ENCODE measurements around the gene STC2.
"Not testable (repeated sequence)": the region's sequence is repeated elsewhere in the genome, so short reads cannot be mapped to it uniquely, and the experiment has no call there.

STC2 gene

DNA sequence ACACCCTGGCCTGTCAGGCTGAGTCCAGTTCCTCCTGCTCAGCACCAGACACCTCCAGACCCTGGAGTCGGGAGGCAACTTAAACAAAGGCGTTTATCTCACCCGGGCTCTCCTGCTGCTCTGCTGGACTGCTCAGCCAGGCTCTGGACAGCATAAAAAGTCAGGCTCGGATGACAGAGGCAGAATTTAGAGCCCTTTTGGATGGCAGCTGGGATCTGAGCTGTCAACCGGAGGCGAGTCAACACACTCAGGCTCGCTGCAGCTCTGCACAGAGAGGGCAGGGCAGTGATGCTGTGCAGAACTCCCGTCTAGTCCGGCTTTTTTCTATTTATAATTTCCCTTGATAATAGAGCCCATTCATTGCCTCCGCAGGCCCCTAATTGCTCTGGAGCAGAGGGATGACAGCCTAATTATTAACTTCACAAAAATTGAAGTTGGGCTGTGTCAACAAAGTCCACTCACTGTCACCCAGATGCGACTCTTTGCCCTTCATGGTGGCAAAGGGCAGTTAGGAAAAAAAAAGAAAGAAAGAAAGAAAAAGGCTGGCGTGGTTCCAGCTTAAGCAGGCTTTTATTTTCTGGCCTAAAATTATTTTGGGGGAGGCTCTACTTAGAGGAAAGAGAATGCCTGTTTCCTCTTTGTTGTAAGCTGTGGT, 37.6 kb downstream of the STC2 start:
- H2BK5ac ChIP-seq (ENCODE audit: low read length), result no peak overlapping the region
- DNase-seq, result no peak
- H3K56ac ChIP-seq (ENCODE audit: low read length), result no peak overlapping the region
- WGBS (ENCODE audit: extremely low coverage, insufficient coverage, low lambda C conversion rate), result no CpG with 5 or more reads among the region's 12 CpGs
- no peak overlapping the region for H3K4ac ChIP-seq (ENCODE audit: low read depth, low read length)
- H3K23ac ChIP-seq (ENCODE audit: low read length), result no peak overlapping the region
- H3K4me2 ChIP-seq (ENCODE audit: low read length), result no peak overlapping the region
- no peak overlapping the region for H4K5ac ChIP-seq (ENCODE audit: low read length)
- H3K36me3 ChIP-seq (ENCODE audit: control insufficient read depth, insufficient read depth, low read length), result no peaks in the 10 kb centered on the region
- no peaks in the 10 kb centered on the region for H3K79me1 ChIP-seq (ENCODE audit: low read length)
- H3K18ac ChIP-seq (ENCODE audit: low read length), result no peak overlapping the region
- H3K4me1 ChIP-seq (ENCODE audit: control insufficient read depth, low read depth, low read length), result no peaks in the 10 kb centered on the region
- H3K9ac ChIP-seq (ENCODE audit: low read length), result no peak overlapping the region
- no peak overlapping the region for H2BK120ac ChIP-seq (ENCODE audit: low read depth, low read length)
- no peak overlapping the region for H2AK5ac ChIP-seq (ENCODE audit: low read length)
- H2BK15ac ChIP-seq (replicated peaks; ENCODE audit: low read depth), result no peak overlapping the region
- H4K8ac ChIP-seq (ENCODE audit: low read depth, low read length), result no peak overlapping the region
- H3K4me3 ChIP-seq (ENCODE audit: low read length), result no peak overlapping the region
- no peaks in the 10 kb centered on the region for H3K27me3 ChIP-seq (ENCODE audit: insufficient read depth, low read length, poor library complexity)
- no peak overlapping the region for H3K27ac ChIP-seq (ENCODE audit: low read depth, low read length)
- H3K79me2 ChIP-seq (ENCODE audit: control insufficient read depth, insufficient read depth, low read length), result no peaks in the 10 kb centered on the region

DNA sequence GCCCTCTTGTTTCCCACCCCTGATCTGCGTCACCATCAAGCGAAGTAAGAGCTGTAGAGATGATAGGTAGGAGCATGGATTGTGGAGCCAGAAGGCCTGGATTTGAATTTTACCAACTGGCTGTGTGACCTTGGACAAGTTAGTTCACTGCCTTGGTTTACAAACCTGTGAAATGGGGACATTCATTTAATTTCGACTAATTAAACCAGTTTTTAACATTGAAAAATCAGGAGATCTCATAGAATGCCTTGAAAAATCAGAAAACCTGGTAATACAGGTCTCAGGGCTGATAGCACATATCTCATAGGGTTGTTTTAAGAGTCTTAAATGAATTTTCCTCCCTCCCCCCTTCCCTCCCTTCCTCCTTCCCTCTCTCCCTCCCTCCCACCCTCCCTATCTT, 38.8 kb downstream of the STC2 start:
- no peaks in the 10 kb centered on the region for H3K79me2 ChIP-seq (ENCODE audit: control insufficient read depth, insufficient read depth, low read length)
- no peak overlapping the region for H2AK5ac ChIP-seq (ENCODE audit: low read length)
- no peak overlapping the region for H2BK15ac ChIP-seq (replicated peaks; ENCODE audit: low read depth)
- H3K23ac ChIP-seq (ENCODE audit: low read length), result no peak overlapping the region
- no peak overlapping the region for H2BK5ac ChIP-seq (ENCODE audit: low read length)
- no peak overlapping the region for H3K56ac ChIP-seq (ENCODE audit: low read length)
- DNase-seq, result no peak
- WGBS (ENCODE audit: extremely low coverage, insufficient coverage, low lambda C conversion rate), result no CpG with 5 or more reads among the region's 3 CpGs
- no peak overlapping the region for H2BK120ac ChIP-seq (ENCODE audit: low read depth, low read length)
- H3K36me3 ChIP-seq (ENCODE audit: control insufficient read depth, insufficient read depth, low read length), result no peaks in the 10 kb centered on the region
- H3K27ac ChIP-seq (ENCODE audit: low read depth, low read length), result no peak overlapping the region
- no peaks in the 10 kb centered on the region for H3K79me1 ChIP-seq (ENCODE audit: low read length)
- no peaks in the 10 kb centered on the region for H3K4me1 ChIP-seq (ENCODE audit: control insufficient read depth, low read depth, low read length)
- no peak overlapping the region for H3K18ac ChIP-seq (ENCODE audit: low read length)
- no peak overlapping the region for H3K4me3 ChIP-seq (ENCODE audit: low read length)
- H3K27me3 ChIP-seq (ENCODE audit: insufficient read depth, low read length, poor library complexity), result no peaks in the 10 kb centered on the region
- no peak overlapping the region for H3K9ac ChIP-seq (ENCODE audit: low read length)
- H3K4me2 ChIP-seq (ENCODE audit: low read length), result no peak overlapping the region
- no peak overlapping the region for H4K5ac ChIP-seq (ENCODE audit: low read length)
- no peak overlapping the region for H3K4ac ChIP-seq (ENCODE audit: low read depth, low read length)
- no peak overlapping the region for H4K8ac ChIP-seq (ENCODE audit: low read depth, low read length)

DNA sequence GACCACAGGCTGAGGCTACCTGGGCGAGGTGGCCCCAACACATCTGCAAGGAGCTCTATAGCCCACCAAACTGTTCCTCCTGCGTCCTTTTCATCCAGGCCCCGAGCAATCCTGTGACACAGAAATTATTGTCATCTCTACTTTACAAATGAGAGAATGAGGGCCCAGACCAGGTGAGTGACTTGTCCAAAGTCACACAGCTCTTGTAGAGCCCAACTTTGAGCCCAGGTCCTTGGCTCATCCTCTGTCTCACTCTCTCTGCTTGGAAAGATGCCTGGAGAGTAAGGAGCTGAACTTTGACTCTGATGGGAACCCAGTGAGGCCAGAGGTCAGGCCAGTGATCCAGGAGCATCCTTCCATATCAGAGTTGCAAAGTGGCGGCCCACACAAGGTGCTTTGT, 39.6 kb downstream of the STC2 start:
- no peaks in the 10 kb centered on the region for H3K27me3 ChIP-seq (ENCODE audit: insufficient read depth, low read length, poor library complexity)
- no peak overlapping the region for H2BK15ac ChIP-seq (replicated peaks; ENCODE audit: low read depth)
- no peak overlapping the region for H3K4ac ChIP-seq (ENCODE audit: low read depth, low read length)
- no peaks in the 10 kb centered on the region for H3K4me1 ChIP-seq (ENCODE audit: control insufficient read depth, low read depth, low read length)
- H3K36me3 ChIP-seq (ENCODE audit: control insufficient read depth, insufficient read depth, low read length), result no peaks in the 10 kb centered on the region
- H4K8ac ChIP-seq (ENCODE audit: low read depth, low read length), result no peak overlapping the region
- no peak overlapping the region for H3K56ac ChIP-seq (ENCODE audit: low read length)
- no peak overlapping the region for H2BK120ac ChIP-seq (ENCODE audit: low read depth, low read length)
- no peak overlapping the region for H3K4me3 ChIP-seq (ENCODE audit: low read length)
- no peaks in the 10 kb centered on the region for H3K79me2 ChIP-seq (ENCODE audit: control insufficient read depth, insufficient read depth, low read length)
- no CpG with 5 or more reads among the region's 4 CpGs for WGBS (ENCODE audit: extremely low coverage, insufficient coverage, low lambda C conversion rate)
- no peak overlapping the region for H2BK5ac ChIP-seq (ENCODE audit: low read length)
- H2AK5ac ChIP-seq (ENCODE audit: low read length), result no peak overlapping the region
- H3K79me1 ChIP-seq (ENCODE audit: low read length), result no peaks in the 10 kb centered on the region
- H4K5ac ChIP-seq (ENCODE audit: low read length), result no peak overlapping the region
- no peak overlapping the region for H3K9ac ChIP-seq (ENCODE audit: low read length)
- H3K18ac ChIP-seq (ENCODE audit: low read length), result no peak overlapping the region
- H3K23ac ChIP-seq (ENCODE audit: low read length), result no peak overlapping the region
- H3K4me2 ChIP-seq (ENCODE audit: low read length), result no peak overlapping the region
- H3K27ac ChIP-seq (ENCODE audit: low read depth, low read length), result no peak overlapping the region
- DNase-seq, result no peak

DNA sequence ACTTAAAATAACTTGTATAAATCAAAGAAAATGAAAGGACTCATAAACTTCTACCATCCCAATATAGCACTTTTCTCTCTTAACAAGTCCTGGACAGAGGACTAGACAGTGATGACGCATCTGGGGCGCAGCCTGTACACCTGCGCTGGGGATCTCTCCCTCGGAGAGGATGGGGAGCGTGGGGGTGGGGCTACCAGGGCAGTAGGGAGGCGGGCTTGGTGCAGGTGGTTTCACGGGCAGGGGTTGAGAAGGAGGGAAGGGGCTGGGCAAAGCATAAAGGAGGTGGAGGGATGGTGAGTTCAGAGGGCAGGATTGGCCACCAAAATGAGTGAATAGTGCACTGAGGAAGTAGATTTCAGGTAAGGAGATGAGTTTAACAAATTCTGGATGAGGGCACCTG, 41.1 kb downstream of the STC2 start:
- no CpG with 5 or more reads among the region's 7 CpGs for WGBS (ENCODE audit: extremely low coverage, insufficient coverage, low lambda C conversion rate)
- no peak overlapping the region for H3K27ac ChIP-seq (ENCODE audit: low read depth, low read length)
- H3K18ac ChIP-seq (ENCODE audit: low read length), result no peak overlapping the region
- no peak overlapping the region for H3K23ac ChIP-seq (ENCODE audit: low read length)
- H3K4me3 ChIP-seq (ENCODE audit: low read length), result no peak overlapping the region
- no peak overlapping the region for H2BK15ac ChIP-seq (replicated peaks; ENCODE audit: low read depth)
- no peaks in the 10 kb centered on the region for H3K36me3 ChIP-seq (ENCODE audit: control insufficient read depth, insufficient read depth, low read length)
- H3K4me1 ChIP-seq (ENCODE audit: control insufficient read depth, low read depth, low read length), result no peaks in the 10 kb centered on the region
- no peak overlapping the region for H3K4me2 ChIP-seq (ENCODE audit: low read length)
- no peak overlapping the region for H3K9ac ChIP-seq (ENCODE audit: low read length)
- no peak overlapping the region for H3K4ac ChIP-seq (ENCODE audit: low read depth, low read length)
- no peaks in the 10 kb centered on the region for H3K27me3 ChIP-seq (ENCODE audit: insufficient read depth, low read length, poor library complexity)
- no peak overlapping the region for H2BK5ac ChIP-seq (ENCODE audit: low read length)
- no peak overlapping the region for H2BK120ac ChIP-seq (ENCODE audit: low read depth, low read length)
- no peak overlapping the region for H4K5ac ChIP-seq (ENCODE audit: low read length)
- no peak overlapping the region for H3K56ac ChIP-seq (ENCODE audit: low read length)
- H2AK5ac ChIP-seq (ENCODE audit: low read length), result no peak overlapping the region
- H3K79me2 ChIP-seq (ENCODE audit: control insufficient read depth, insufficient read depth, low read length), result no peaks in the 10 kb centered on the region
- no peaks in the 10 kb centered on the region for H3K79me1 ChIP-seq (ENCODE audit: low read length)
- DNase-seq, result no peak
- H4K8ac ChIP-seq (ENCODE audit: low read depth, low read length), result no peak overlapping the region

DNA sequence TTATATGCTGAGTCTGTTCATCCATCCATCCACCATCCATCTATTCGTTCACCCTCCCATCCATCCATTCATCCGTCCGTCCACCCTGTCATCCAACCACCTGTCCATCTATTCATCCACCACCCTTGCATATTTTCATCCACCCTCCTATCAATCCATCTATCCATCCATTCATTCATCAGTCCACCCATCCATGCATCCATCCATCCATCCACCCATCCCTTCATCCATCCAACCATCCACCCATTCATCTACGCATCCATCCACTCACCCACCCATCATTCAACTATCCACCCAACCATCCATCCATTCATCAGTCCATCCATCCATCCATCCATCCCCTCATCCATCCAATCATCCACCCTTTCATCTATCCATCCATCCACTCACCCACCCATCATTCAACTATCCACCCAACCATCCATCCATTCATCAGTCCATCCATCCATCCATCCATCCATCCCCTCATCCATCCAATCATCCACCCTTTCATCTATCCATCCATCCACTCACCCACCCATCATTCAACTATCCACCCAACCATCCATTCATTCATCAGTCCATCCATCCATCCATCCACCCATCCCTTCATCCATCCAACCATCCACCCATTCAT, 43.8 kb downstream of the STC2 start:
- not testable (repeated sequence) for H3K79me2 ChIP-seq (ENCODE audit: control insufficient read depth, insufficient read depth, low read length); H2BK15ac ChIP-seq (replicated peaks; ENCODE audit: low read depth); H3K4ac ChIP-seq (ENCODE audit: low read depth, low read length); H3K9ac ChIP-seq (ENCODE audit: low read length); H3K79me1 ChIP-seq (ENCODE audit: low read length); H3K36me3 ChIP-seq (ENCODE audit: control insufficient read depth, insufficient read depth, low read length); H3K27me3 ChIP-seq (ENCODE audit: insufficient read depth, low read length, poor library complexity); H3K27ac ChIP-seq (ENCODE audit: low read depth, low read length); H3K23ac ChIP-seq (ENCODE audit: low read length); H3K4me2 ChIP-seq (ENCODE audit: low read length); H3K56ac ChIP-seq (ENCODE audit: low read length); H4K8ac ChIP-seq (ENCODE audit: low read depth, low read length); H2BK5ac ChIP-seq (ENCODE audit: low read length); H2BK120ac ChIP-seq (ENCODE audit: low read depth, low read length); H2AK5ac ChIP-seq (ENCODE audit: low read length); H4K5ac ChIP-seq (ENCODE audit: low read length); H3K4me3 ChIP-seq (ENCODE audit: low read length); H3K18ac ChIP-seq (ENCODE audit: low read length); DNase-seq; H3K4me1 ChIP-seq (ENCODE audit: control insufficient read depth, low read depth, low read length)
- 100% methylated on average over 3 of the region's 4 CpGs for WGBS (ENCODE audit: extremely low coverage, insufficient coverage, low lambda C conversion rate)

Data from mesendoderm (in vitro differentiated cells).